Measurements from ENCODE around the gene ACSBG1.

Gene ACSBG1

GRCh38 chr15:78272316-78272715, 38.0 kb upstream of the ACSBG1 start:
- Histone ChIP-seq H3K27ac (ENCODE audit: low read length) (no peak overlapping the region), H3K9me3 (ENCODE audit: insufficient read depth, low read length, severe bottlenecking) (no peaks in the 10 kb centered on the region), H3K4me2 (ENCODE audit: insufficient read depth, low read length) (no peak overlapping the region), H3K9ac (ENCODE audit: low read depth, low read length) (no peak overlapping the region), H3K27me3 (ENCODE audit: insufficient read depth, low read length, poor library complexity) (no peaks in the 10 kb centered on the region), H2AFZ (ENCODE audit: low read depth, low read length) (no peak overlapping the region), H3K4me3 (ENCODE audit: low read depth in 1 of 2, low read length in 2 of 2) (no peak overlapping the region), H4K20me1 (ENCODE audit: insufficient read depth, low read length) (no peaks in the 10 kb centered on the region), H3K79me2 (ENCODE audit: insufficient read depth, low read length) (no peaks in the 10 kb centered on the region), H3K4me1 (ENCODE audit: insufficient read depth, low read length) (no peaks in the 10 kb centered on the region), H3K36me3 (ENCODE audit: insufficient read depth, low read length) (no peaks in the 10 kb centered on the region)
- ATAC-seq (ENCODE audit: insufficient read depth, low read depth) (no peak), DNase-seq (no peak)
- TF ChIP-seq EZH2 (IDR thresholded peaks at IDR 0.05; ENCODE audit: borderline replicate concordance, low read depth, low read length, severe bottlenecking) = no peak
- no peak for TF ChIP-seq CTCF (IDR thresholded peaks at IDR 0.05; ENCODE audit: borderline replicate concordance, extremely low read depth, low read length, poor library complexity, severe bottlenecking)

GRCh38 chr15:78266806-78267205, 32.4 kb upstream of the ACSBG1 start:
- ATAC-seq (ENCODE audit: insufficient read depth, low read depth) (no peak), DNase-seq (no peak)
- Histone ChIP-seq H4K20me1 (ENCODE audit: insufficient read depth, low read length) (no peaks in the 10 kb centered on the region), H3K4me2 (ENCODE audit: insufficient read depth, low read length) (no peak overlapping the region), H3K4me3 (ENCODE audit: low read depth in 1 of 2, low read length in 2 of 2) (no peak overlapping the region), H3K9ac (ENCODE audit: low read depth, low read length) (no peak overlapping the region), H3K9me3 (ENCODE audit: insufficient read depth, low read length, severe bottlenecking) (no peaks in the 10 kb centered on the region), H3K4me1 (ENCODE audit: insufficient read depth, low read length) (no peaks in the 10 kb centered on the region), H3K27me3 (ENCODE audit: insufficient read depth, low read length, poor library complexity) (no peaks in the 10 kb centered on the region), H3K79me2 (ENCODE audit: insufficient read depth, low read length) (no peaks in the 10 kb centered on the region), H3K27ac (ENCODE audit: low read length) (no peak overlapping the region), H2AFZ (ENCODE audit: low read depth, low read length) (no peak overlapping the region), H3K36me3 (ENCODE audit: insufficient read depth, low read length) (no peaks in the 10 kb centered on the region)
- TF ChIP-seq EZH2 (IDR thresholded peaks at IDR 0.05; ENCODE audit: borderline replicate concordance, low read depth, low read length, severe bottlenecking) = no peak
- TF ChIP-seq CTCF (IDR thresholded peaks at IDR 0.05; ENCODE audit: borderline replicate concordance, extremely low read depth, low read length, poor library complexity, severe bottlenecking) = no peak

- H3K4me1 ChIP-seq (ENCODE audit: insufficient read depth, low read length) = no peaks in the 10 kb centered on the region
- ATAC-seq (ENCODE audit: insufficient read depth, low read depth) (no peak), DNase-seq (no peak)
- H3K4me2 ChIP-seq (ENCODE audit: insufficient read depth, low read length) = no peak overlapping the region
- no peak overlapping the region for H3K27ac ChIP-seq (ENCODE audit: low read length)
- H3K9ac ChIP-seq (ENCODE audit: low read depth, low read length) = no peak overlapping the region
- no peaks in the 10 kb centered on the region for H4K20me1 ChIP-seq (ENCODE audit: insufficient read depth, low read length)
- no peak for TF ChIP-seq CTCF (IDR thresholded peaks at IDR 0.05; ENCODE audit: borderline replicate concordance, extremely low read depth, low read length, poor library complexity, severe bottlenecking)
- H3K9me3 ChIP-seq (ENCODE audit: insufficient read depth, low read length, severe bottlenecking) = no peaks in the 10 kb centered on the region
- H3K4me3 ChIP-seq (ENCODE audit: low read depth in 1 of 2, low read length in 2 of 2) = no peak overlapping the region
- H3K36me3 ChIP-seq (ENCODE audit: insufficient read depth, low read length) = no peaks in the 10 kb centered on the region
- no peak overlapping the region for H2AFZ ChIP-seq (ENCODE audit: low read depth, low read length)
- no peaks in the 10 kb centered on the region for H3K79me2 ChIP-seq (ENCODE audit: insufficient read depth, low read length)
- no peaks in the 10 kb centered on the region for H3K27me3 ChIP-seq (ENCODE audit: insufficient read depth, low read length, poor library complexity)
Measured at GRCh38 chr15:78266229-78266628, 31.9 kb upstream of the ACSBG1 start.

- no peak overlapping the region for H3K9ac ChIP-seq (ENCODE audit: low read depth, low read length)
- TF ChIP-seq CTCF (IDR thresholded peaks at IDR 0.05; ENCODE audit: borderline replicate concordance, extremely low read depth, low read length, poor library complexity, severe bottlenecking) = no peak
- no peak for TF ChIP-seq EZH2 (IDR thresholded peaks at IDR 0.05; ENCODE audit: borderline replicate concordance, low read depth, low read length, severe bottlenecking)
- no peak overlapping the region for H3K27ac ChIP-seq (ENCODE audit: low read length)
- H3K27me3 ChIP-seq (ENCODE audit: insufficient read depth, low read length, poor library complexity) = no peaks in the 10 kb centered on the region
- no peaks in the 10 kb centered on the region for H4K20me1 ChIP-seq (ENCODE audit: insufficient read depth, low read length)
- H3K4me1 ChIP-seq (ENCODE audit: insufficient read depth, low read length) = no peaks in the 10 kb centered on the region
- no peak overlapping the region; the same call in 1 of the 2 replicates for H2AFZ ChIP-seq (ENCODE audit: low read depth, low read length)
- H3K4me3 ChIP-seq (ENCODE audit: low read depth in 1 of 2, low read length in 2 of 2) = no peak overlapping the region
- H3K36me3 ChIP-seq (ENCODE audit: insufficient read depth, low read length) = no peaks in the 10 kb centered on the region
- no peaks in the 10 kb centered on the region for H3K9me3 ChIP-seq (ENCODE audit: insufficient read depth, low read length, severe bottlenecking)
- no peak overlapping the region for H3K4me2 ChIP-seq (ENCODE audit: insufficient read depth, low read length)
- no peaks in the 10 kb centered on the region for H3K79me2 ChIP-seq (ENCODE audit: insufficient read depth, low read length)
- DNase-seq (no peak), ATAC-seq (ENCODE audit: insufficient read depth, low read depth) (no peak)
Measured at GRCh38 chr15:78265752-78266224, 31.4 kb upstream of the ACSBG1 start.

Measured in DND-41 (cell line).